Measurements from ENCODE around the gene UQCC2. TPM values are rescaled to one million over a fixed set of nuclear protein-coding genes. Genes with fewer than 3 reads are reported as not detected.

Gene UQCC2
- 10 to 100 TPM in 1 of 4 donors, 1 to 10 TPM in 3; 4.6 to 19.6 (median 6.9) TPM for total RNA-seq

DNA sequence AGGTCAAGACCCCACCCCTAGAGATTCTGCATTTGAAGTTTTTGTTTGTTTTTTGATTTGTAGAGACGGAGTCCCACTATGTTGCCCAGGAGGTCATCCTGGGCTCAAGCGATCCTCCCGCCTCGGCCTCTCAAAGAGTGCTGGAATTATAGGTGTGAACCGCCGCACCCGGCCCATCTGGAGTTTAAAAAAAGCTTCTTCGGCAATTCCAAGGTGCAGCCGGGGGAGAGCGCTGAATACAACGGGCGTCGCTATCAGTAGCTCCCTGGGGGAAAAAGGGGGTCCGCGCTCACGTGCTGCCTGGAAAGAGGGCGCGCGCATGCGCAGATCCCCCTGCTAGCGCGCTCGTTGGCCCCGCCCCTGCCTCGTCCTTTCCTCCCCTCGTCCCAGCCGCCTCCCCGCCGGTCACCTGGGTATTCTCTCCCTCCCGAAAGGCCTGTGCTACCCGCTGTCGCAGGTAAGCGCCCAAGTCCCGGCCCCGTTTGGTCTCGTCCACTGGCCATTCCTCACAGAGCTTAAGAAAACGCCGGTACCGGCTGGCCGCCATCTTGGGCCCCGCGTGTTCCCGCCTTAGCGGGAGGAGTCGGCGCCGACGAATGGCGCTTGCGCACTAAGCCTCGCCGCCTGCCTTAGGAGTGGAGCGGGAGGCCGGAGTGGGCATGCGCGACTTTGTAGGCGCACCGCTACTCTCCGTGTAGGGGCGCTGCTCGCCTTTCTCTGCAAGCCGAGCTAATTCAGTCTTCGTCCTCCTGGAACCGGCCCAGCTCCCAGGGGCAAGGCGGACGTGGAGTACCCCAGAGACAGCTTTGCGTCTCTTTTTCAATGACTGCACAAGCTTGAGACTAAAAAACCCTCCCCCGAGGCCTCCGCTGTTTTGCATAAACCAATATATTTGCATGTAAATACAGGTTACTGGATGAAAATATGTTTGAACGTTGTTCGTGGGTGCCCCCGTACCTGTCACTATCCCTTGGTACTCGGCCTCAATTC is at the start of gene UQCC2:
Gene UQCC2, minus strand, starts transcription at position 561 of the 990 bp plus-strand sequence. Its CDS starts 14 bp downstream, at position 547.
- peak; percentile 95 to 98 (median 97) for DNase-seq
- TF ChIP-seq POLR2A (IDR thresholded peaks at IDR 0.05): peak; percentile 65 to 69
- TF ChIP-seq, protein P1, sequence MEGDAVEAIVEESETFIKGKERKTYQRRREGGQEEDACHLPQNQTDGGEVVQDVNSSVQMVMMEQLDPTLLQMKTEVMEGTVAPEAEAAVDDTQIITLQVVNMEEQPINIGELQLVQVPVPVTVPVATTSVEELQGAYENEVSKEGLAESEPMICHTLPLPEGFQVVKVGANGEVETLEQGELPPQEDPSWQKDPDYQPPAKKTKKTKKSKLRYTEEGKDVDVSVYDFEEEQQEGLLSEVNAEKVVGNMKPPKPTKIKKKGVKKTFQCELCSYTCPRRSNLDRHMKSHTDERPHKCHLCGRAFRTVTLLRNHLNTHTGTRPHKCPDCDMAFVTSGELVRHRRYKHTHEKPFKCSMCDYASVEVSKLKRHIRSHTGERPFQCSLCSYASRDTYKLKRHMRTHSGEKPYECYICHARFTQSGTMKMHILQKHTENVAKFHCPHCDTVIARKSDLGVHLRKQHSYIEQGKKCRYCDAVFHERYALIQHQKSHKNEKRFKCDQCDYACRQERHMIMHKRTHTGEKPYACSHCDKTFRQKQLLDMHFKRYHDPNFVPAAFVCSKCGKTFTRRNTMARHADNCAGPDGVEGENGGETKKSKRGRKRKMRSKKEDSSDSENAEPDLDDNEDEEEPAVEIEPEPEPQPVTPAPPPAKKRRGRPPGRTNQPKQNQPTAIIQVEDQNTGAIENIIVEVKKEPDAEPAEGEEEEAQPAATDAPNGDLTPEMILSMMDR (IDR thresholded peaks at IDR 0.05): peak; percentile 1 to 75 (median 59)

DNA sequence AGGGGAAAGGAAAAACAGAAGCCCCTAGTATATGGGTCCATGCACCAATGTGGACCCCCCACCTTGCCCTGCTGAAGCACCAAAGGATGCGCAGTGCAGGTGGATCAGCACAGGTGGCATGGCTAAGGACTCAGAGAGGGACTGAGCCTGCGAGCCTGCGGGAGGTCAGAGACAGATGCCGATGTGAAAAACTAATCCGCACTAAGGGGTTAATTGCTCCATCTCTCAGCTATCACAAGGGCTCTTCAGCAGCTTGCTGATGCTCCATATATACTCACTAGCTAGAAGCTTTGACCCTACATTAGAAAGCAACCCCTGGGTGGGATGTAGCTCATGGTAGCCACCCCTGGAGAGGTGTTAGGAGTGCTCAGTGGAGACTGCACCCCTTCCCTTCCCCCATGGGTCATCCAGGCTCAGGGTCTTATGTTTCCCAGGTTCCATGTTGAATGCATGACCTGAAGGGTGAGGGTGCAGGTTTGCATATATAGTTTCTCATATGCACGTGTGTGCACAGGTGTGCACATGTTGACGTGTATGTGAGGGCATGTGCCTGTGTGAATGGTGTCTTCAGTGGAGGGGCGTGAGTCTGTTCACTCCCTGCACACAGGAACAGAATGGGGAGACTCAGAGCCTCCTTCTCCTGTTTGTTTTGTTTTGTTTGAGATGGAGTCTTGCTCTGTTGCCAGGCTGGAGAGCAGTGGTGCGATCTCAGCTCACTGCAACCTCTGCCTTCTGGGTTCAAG is 48.6 kb upstream of the UQCC2 start:
- Histone ChIP-seq H3K4me1 (peaks cover 0 to 10% (median 0%) of the 10 kb centered on the region in 4 donors), H3K27ac (no peak overlapping the region), H3K36me3 (no peaks in the 10 kb centered on the region), H3K4me3 (no peak overlapping the region), H3K9me3 (no peaks in the 10 kb centered on the region), H3K27me3 (no peaks in the 10 kb centered on the region)
- TF ChIP-seq, protein P1 (IDR thresholded peaks at IDR 0.05): no peak
- TF ChIP-seq POLR2A (IDR thresholded peaks at IDR 0.05): no peak
- no peak for DNase-seq

More for the DNA sequence above, at the start of gene UQCC2:
- H3K4me1 ChIP-seq: peaks cover 0 to 8% (median 2%) of the 10 kb centered on the region in 4 donors
- H3K27ac ChIP-seq: peak within 1 kb of the TSS; percentile 82 to 98 (median 90)
- no peaks in the 10 kb centered on the region for H3K27me3 ChIP-seq
- H3K9me3 ChIP-seq: no peaks in the 10 kb centered on the region
- H3K36me3 ChIP-seq: no peaks in the 10 kb centered on the region
- peak within 1 kb of the TSS; percentile 64 to 92 (median 87) for H3K4me3 ChIP-seq

DNA sequence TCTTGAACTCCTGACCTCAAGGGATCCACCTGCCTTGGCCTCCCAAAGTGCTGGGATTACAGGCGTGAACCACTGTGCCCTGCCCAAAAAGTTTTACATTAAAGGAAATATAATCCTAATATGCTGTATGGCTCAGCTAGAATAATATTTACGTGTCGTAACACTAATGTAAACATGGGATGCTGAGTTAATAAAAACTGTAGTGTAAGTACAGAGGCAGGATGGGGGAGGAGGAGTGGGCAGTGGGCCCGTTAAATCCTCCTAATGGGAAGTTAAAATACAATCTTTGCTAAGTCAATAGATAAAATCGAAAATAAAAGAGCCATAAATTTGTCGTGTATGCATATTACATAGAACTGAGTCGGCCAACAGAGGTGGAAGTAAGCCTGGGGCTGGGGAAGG is 47.3 kb upstream of the UQCC2 start:
- DNase-seq: no peak
- Histone ChIP-seq H3K36me3 (no peaks in the 10 kb centered on the region), H3K9me3 (no peaks in the 10 kb centered on the region), H3K27ac (no peak overlapping the region), H3K4me3 (no peak overlapping the region), H3K4me1 (peaks cover 0 to 10% (median 0%) of the 10 kb centered on the region in 4 donors), H3K27me3 (no peaks in the 10 kb centered on the region)
- TF ChIP-seq, protein P1 (IDR thresholded peaks at IDR 0.05): no peak
- TF ChIP-seq POLR2A (IDR thresholded peaks at IDR 0.05): no peak

DNA sequence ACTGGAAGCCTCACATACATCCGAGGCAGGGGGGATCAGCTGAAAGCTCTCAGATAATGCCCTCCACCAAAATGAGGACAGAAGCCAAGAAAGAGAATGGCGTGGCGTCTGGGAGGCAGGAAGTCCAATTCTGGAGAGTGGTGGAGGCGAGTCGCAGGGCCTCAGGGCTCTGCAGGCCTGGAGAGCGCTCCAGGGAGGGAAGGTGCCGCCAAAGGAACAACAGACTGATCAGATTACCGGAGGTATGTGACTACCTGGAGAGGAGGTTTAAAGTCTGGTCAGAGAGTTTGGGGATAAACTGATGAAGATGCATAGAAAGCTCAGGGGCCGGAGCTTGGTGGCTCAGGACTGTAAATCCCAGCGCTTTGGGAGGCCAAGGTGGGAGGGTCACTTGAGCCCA is 46.4 kb upstream of the UQCC2 start:
- Histone ChIP-seq H3K4me1 (peaks cover 0 to 10% (median 0%) of the 10 kb centered on the region in 4 donors), H3K27me3 (no peaks in the 10 kb centered on the region), H3K9me3 (no peaks in the 10 kb centered on the region), H3K4me3 (no peak overlapping the region), H3K36me3 (no peaks in the 10 kb centered on the region), H3K27ac (no peak overlapping the region)
- no peak for TF ChIP-seq POLR2A (IDR thresholded peaks at IDR 0.05)
- TF ChIP-seq, protein P1 (IDR thresholded peaks at IDR 0.05): no peak
- DNase-seq: no peak

DNA sequence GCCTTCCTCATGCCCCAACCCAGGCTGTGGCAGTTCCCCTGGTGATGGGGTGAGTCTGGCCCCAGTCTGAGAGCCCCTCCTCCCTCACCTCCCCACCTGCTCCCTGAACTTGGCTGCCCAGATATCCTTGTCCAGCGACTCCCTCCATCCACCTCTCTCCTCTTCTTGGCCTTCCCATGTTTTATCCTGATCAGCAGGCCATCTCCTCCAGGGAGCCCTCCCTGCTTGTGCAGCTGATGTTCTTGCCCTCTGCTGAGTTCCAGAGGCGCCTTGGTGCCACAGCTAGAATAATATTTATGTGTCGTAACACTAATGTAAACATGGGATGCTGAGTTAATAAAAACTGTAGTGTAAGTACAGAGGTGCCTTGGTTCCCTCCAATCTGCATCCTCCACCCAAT is 45.6 kb upstream of the UQCC2 start:
- Histone ChIP-seq H3K4me3 (no peak overlapping the region), H3K27ac (no peak overlapping the region), H3K27me3 (no peaks in the 10 kb centered on the region), H3K4me1 (peaks cover 0 to 12% (median 0%) of the 10 kb centered on the region in 4 donors), H3K36me3 (no peaks in the 10 kb centered on the region), H3K9me3 (no peaks in the 10 kb centered on the region)
- DNase-seq: no peak
- no peak for TF ChIP-seq POLR2A (IDR thresholded peaks at IDR 0.05)
- TF ChIP-seq, protein P1 (IDR thresholded peaks at IDR 0.05): no peak
